Right kidney (tissue), 1 donor: ENCODE measurements around the gene CCDC134.
A peak's percentile ranks its signal among the peaks of the same experiment; 100 is the strongest.
"Not testable (repeated sequence)": the region's sequence is repeated elsewhere in the genome, so short reads cannot be mapped to it uniquely, and the experiment has no call there.

Experiments
- DNase-seq: peaks from one replicate; pipeline ENCODE4 v3.0.0-alpha.2; 2016

CCDC134 gene

DNA sequence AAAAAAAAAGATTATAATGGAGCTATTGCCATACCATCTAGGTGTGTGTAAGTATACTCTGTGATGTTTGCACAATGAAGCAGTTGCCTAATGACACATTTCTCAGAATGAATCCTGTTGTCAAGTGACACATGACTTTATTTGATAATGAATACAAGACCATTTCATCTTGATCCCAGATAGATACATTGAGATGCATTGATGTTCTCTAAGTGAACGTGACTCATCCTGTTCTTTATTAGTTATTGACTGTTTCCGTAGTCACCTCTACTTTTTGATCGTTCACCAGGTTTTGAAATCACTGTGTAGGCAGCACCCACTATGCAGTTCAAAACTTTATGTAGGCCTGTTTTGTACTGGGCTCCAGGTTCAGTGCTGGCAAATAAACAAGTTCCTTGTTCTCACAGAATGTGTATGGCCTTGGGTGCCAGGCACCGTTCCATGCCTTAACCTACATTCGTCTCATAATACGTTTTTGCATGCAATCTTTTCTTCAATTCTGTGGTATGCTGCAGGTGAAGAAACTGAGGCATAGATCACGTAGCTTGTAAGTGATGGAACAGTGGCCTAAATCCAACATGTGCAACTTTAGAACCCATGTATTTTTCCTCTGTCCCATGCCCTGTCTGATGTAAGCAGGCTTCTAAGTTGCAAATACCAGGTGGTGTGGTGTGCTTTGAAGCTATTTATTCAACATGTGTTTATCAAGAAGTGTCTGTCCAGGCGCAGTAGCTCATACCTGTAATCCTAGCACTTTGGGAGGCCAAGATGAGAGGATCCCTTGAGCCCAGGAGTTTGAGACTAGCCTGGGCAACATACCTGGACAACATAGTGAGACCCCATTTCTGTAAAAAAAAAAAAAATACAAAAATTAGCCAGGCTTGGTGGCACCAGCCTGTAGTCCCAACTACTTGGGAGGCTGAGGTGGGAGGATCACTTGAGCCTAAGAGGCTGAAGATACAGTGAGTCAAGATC is 42.8 kb downstream of the CCDC134 start:
- DNase-seq, result no peak

DNA sequence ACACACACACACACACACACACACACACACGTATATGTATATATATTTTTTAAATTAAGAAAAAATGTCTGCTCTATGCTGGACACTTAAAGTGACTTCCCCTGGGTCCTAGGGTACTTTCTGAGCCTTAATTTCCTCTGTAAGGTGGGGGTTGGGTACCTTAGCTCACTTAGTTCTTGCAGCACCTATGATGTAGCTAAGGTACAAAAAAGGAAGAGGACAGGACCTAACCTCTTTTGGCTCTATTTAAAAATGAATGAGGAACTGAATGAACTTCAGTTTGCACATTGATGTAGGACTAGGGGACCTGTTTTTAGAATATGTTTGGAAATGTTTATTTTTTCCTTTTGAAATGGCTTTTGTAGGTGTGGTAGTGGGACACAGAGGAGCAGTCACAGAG is 43.6 kb downstream of the CCDC134 start:
- DNase-seq, result no peak

DNA sequence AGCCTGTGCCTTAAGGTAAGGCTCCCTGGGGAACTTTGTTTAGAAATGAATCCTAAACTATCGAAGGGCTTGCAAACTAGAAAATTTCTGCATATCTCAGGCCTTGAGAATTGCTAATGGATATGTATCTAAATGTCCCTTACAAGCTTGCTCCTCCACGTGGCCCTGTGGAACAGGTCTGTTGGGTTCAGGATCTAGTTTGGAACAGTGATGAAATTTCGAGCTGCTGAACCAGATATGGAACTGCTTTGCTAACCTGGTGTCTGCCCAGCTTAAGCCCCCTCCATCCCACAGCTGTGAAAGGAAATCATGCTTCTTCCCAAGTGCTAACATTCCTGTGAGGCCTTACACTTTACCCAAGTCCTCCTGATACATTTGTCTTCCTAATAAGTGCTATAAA is 44.0 kb downstream of the CCDC134 start:
- DNase-seq, result no peak

DNA sequence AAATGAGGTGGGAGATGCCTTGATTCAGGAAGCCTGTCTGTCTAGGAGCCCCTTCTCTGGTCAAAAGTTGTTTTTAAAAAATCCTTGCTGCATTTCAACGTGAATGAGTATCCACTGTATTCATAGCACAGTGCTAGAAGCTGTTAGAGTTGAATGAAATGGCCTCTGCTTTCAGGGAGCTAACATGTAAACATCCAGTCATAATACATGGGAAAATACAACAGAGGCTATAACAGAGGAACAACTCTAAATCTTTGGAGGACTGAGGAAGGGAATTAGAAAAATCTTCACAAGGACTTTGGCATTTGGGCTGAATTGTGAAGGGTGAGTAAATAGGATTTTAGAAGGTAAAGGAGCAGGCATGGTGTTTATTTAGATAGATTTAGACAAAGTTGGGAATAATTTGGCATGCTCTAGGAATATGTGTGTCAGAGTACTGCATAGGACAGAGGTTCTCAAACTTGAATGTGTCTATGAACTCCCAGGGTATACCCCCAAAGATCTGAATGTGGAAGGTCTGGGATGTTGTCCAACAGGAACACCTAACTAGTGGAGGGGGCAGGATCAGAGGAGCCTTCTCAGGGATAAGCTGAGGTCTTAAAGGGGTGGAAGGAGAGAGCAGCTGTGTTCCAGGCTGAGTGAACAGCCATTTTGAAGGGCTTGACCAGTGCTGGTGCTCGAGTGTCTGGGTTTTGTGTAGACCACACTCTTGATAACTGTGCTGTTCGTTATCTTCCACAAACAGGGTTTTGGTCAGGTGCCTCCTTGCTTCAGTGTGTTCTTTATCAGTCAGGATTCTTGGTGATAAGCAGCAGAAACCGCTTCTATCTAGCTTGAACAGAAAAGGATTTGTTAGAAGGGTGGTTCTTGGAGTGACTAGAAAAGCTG is 45.1 kb downstream of the CCDC134 start:
- DNase-seq, result no peak

DNA sequence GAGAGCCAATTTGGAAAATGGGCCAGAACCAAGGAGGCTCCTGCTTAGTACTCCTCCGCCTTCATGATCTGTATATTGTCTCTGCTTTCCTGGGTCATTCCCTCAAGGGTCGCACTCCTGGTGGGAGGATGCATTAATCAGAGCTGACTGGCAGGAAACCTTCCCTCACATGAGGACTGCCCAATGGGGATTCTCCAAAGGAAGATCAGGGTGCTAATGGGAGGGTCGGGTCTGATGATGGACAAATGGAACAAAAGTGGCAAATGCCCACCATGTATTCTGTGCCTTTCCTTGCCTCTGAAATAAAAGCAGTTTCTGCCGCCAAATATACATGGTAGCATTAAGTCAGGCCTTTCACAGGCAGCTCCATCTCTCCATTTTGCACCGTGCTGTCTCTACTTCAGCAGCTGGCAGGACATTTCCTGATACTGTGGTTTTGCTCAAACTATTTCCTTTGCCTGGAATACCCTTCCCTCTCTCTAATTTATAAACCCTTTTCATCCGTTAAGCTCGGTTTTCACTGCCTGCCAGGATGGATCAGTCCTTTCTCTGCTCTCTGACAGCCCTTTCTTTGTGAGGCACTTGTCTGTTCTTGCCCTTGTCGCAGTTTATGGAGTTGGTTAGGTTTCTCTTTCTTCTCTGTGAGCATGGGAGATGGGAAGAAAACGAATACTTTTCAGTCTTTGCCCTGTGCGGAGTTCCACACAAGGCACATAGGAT is 45.9 kb downstream of the CCDC134 start:
- no peak for DNase-seq

DNA sequence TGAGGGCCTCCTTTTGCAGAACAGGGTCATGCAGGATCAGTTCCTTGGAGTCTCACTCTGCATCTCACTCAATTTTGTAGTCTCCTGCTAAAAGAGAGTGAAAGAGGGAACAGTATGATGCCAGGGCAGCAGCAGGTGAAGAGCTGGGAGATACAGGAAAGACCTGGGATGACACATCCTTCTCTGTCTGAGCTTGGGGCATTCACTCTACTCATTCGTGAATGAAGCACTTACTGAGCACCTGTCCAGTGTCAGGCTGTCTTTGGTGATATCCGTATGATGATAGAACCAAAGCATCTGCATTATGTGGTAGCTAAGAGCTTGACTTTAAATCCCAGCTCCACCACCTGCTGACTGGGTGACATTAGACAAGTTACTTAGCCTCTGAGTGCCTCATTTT is 46.8 kb downstream of the CCDC134 start:
- DNase-seq, result no peak

DNA sequence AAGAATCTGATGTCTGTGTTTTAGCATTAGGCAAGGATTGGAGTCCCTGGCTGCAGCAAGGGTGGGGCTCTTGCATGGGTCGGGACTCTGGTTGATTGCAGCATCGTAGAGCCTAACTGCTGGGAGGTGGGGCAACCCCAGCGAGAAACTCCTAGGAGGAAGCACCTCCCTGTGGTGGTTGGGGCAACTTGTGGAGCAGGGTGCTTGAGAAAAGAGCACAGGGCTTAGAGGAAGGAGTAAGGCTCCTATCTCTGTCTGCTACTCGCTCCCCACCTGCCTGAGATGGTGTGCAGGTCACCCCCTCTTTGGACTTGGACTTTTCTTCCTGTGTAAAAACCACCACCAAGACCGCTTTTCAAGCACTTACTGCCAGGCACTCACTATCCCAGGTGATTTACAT is 48.0 kb downstream of the CCDC134 start:
- DNase-seq, result no peak

DNA sequence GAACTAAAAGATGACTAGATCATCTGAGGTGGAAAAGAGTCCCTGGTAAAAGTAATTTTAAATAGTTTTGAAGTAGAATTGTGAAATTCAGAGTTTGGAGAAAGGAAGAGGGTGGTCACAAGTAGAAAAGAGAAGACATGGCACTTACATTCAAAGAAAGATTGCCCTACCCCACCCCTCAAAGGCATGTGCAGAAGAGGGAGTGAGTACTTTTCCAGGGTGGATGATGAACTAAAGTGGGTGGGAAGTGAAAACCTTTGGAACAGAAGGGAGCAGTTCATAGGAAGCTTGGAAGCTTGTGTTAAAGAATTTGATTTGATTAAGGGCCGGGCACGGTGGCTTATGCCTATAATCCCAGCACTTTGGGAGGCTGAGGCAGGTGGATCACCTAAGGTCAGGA is 56.0 kb downstream of the CCDC134 start:
- DNase-seq, result no peak

DNA sequence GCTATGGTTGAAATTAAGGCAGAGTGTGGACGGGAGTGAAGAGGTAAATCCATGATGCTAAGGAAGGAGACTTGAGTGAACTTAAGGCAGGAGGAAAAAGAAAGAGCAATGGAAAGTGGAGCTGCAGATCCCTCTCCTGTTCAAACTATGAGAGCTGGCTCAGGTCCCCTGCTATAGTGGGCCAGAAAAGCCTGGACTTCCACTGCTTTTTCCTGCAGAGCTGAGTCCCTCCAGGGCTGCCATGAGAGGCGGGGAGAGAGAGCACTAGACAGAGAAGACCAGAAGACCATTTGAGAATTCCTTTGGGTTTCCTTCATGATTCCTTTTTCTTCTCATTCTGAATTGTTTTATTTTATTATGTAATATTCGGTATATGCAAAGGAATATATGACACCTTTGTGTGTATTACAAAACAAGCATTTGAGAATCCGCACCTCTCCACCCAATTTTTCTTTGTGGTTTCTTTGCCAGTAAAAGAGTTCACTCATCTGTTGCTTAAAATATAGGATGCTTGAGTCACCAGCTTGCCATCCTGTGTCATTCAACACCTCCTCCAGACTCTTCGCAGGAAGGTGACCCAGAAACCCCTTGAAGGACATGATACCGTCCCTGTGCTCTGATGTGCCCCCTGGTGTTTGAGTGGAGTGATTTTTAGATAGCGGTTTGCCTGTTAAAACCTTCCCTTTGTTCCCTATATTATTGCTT is 56.8 kb downstream of the CCDC134 start:
- no peak for DNase-seq

DNA sequence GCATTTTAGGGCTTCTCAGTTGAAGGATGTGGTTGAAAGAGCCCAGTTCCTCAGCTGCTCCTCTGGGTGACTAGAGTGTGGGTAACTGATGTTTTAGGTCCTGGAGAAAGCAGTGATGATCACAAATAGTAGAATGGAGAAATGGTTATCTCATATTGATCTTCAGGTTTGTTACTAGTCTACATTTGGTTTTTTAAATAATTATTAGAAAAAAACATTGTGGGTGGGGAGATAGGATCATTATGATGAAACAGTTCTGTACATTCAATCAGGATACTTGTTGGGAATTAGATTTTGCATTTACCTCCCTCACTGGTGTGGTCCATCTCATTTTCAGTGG is 57.4 kb downstream of the CCDC134 start:
- DNase-seq, result no peak

DNA sequence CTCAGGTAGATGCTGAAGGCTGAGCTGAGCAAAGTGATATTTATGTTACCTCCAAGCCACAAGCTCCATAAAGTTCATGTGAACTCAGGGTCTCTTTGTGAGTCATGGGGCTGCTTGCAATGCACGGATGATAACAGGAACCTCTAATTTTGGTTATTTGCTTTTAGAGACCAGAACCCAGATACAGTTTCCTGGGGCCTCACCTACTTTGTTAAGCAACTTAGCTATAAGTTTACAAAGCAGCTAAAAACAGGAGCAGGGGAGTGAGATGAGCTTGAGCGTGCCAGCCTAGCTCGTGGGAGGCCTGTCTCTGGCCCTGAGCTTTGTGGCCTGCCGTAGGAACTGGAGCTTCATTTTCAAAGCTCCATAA is 61.7 kb downstream of the CCDC134 start:
- no peak for DNase-seq

DNA sequence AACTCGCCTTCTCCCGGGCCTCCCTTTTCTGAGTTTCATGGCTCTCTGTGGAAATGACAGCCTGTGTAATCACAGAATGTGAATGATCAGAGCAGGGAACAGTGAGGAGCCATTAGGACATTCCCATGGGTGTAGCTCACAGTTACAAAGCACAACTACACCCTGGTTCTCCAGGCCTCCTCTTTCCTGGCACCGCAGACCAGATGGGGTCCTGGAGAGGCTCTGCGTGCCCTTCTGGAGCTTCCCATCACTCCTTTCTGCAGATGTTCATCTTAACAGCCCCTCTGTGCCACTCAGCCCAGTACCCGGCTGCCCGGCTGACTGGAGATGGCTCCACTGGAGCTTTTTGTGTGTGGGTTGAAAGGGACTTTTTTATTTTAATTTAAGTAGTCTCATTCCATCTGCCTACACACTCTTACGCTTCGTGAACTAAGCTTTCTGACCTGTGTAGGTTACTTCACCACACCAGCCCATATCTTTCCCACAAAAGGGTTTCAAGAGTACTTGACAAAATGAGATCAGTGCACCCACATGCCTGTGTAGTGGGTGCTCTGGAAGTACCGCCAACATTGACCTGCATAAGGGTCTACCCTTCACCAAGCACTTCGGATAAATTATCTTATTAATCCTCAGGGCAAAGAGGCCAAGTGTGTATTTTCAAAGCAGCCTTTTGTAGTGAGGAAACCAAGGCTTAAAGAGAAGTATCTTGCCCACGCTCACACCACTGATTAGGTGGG is 62.2 kb downstream of the CCDC134 start:
- peak; percentile 51 for DNase-seq

DNA sequence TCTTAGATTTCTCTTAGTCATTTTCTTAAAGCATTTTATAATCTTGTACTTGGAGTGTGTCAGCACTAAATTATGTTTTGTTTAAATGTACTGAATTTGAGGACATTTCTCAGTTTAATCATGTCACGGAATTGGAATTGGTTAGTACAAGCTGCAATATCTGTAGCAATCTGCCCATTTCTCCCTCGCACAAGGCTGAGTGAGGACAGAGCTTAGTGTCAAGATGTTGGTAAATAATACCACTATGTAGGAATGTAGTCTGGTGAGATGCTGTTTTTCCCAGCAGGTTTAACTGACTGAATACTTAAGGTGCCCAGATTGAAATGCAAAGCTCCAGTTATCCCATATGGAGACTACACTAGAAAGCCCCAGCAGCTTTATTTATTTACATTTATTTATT is 63.0 kb downstream of the CCDC134 start:
- DNase-seq, result no peak

DNA sequence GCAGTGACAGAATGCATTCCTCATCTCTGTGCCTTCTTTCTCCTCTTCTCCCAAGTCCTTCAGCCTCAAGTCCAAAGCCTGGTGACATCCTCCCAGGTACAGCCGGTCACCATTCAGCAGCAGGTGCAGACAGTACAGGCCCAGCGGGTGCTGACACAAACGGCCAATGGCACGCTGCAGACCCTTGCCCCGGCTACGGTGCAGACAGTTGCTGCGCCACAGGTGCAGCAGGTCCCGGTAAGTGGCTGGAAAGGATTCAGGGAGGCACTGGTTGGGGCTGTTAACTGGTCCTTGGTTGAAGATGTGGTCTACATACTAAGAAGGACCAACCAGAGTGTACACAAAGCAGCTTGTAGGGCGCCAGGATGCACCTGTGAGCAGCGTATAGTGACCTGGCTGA is 68.1 kb downstream of the CCDC134 start:
- no peak for DNase-seq

DNA sequence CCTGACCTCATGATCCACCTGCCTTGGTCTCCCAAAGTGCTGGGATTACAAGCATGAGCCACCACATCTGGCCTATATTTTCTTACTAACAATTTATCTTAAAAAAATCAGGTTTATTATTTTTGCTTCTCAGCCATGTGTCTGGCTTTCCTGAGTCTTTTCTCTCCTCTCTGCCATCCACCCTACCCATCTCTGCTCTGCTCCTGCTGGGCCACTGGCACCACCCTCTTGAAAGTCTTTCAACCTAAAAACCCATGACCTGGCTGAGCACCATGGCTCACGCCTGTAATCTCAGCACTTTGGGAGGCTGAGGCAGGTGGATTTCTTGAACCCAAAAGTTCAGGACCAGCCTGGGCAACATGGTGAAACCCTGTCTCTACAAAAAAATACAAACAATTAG is 69.6 kb downstream of the CCDC134 start:
- DNase-seq, result not testable (repeated sequence)

DNA sequence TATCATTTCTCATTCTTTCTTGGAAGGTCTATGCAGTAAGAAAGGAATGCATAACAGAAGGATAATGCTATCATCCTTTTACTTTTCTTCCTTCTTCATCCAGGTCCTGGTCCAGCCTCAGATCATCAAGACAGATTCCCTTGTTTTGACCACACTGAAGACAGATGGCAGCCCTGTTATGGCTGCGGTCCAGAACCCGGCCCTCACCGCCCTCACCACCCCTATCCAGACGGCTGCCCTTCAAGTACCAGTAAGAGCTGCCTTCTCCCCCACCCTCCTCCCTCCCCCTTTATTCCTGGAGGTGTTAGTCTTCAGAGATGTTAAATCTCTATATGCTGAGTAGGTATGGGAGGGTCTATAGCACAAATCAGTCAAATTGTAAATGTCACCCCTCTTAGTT is 70.3 kb downstream of the CCDC134 start:
- DNase-seq, result no peak

DNA sequence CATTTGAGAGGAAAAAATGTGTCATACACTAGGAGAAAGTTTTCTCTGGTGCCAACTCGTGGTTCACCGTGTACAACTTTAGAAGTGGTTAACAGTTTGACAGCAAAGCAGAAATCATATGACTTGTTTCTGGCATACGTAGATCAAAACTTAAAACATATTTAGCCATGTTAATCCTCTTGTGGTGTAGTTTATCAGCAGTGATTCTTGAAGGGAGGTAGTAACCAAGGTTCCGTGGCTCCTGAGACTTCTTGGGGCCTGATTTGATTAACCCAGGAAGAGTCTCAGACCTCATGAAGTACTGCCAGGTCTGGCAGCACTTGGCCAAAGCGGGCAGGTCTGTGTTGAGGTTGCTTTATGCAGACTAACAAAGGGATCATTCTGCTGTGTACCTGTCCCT is 72.9 kb downstream of the CCDC134 start:
- DNase-seq, result no peak

DNA sequence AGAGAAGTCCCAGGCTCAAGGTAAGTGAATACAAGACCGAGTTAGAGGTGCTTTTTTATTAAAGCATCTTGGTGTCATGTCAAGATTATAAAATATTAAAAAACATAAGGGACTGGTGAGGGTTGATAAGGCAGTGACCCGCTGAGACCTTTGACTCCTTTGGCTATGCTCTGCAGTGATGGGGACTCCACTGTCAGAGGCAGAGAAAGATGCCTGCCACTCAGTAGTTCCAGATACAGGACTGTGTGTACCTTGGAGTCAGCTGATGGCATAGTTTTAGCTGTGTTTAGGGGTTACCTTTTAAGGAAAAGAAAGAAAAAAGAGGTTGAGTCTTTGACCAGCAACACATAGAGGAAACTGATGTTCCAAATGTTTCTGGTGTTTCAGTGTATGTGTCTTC is 73.6 kb downstream of the CCDC134 start:
- no peak for DNase-seq

DNA sequence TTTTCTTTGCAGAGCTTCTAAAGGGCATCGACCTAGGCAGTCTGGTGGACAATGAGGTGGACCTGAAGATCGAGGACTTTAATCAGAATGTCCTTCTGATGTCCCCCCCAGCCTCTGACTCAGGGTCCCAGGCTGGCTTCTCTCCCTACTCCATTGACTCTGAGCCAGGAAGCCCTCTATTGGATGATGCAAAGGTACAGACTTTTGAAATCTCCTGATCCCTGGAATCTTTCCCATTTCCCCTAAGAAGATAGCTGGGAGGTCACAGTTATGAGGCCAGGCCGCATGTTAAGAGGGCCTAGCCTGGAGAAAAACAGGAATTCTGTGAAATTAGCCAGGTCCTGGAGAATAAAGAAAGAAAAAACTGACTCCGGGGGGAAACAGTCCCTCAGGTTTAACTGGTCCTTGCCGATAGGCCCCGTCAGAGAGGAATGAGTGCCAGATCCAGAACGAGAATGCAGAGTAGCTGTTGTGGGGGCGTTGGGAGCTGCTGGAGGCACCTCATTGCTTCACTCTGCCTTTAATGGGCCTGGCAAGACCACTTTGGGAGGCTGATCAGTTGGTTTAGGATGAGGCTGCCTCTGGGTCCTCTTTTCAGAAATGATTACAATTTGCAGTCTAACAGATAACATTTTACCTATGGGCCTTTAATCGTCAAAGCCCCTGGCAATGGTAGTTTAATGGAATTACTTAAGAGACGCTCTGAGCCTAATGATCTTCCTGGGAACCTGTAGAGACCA is 75.2 kb downstream of the CCDC134 start:
- no peak for DNase-seq
